Measurements from ENCODE around the gene KIF1B.

Gene KIF1B, protein sequence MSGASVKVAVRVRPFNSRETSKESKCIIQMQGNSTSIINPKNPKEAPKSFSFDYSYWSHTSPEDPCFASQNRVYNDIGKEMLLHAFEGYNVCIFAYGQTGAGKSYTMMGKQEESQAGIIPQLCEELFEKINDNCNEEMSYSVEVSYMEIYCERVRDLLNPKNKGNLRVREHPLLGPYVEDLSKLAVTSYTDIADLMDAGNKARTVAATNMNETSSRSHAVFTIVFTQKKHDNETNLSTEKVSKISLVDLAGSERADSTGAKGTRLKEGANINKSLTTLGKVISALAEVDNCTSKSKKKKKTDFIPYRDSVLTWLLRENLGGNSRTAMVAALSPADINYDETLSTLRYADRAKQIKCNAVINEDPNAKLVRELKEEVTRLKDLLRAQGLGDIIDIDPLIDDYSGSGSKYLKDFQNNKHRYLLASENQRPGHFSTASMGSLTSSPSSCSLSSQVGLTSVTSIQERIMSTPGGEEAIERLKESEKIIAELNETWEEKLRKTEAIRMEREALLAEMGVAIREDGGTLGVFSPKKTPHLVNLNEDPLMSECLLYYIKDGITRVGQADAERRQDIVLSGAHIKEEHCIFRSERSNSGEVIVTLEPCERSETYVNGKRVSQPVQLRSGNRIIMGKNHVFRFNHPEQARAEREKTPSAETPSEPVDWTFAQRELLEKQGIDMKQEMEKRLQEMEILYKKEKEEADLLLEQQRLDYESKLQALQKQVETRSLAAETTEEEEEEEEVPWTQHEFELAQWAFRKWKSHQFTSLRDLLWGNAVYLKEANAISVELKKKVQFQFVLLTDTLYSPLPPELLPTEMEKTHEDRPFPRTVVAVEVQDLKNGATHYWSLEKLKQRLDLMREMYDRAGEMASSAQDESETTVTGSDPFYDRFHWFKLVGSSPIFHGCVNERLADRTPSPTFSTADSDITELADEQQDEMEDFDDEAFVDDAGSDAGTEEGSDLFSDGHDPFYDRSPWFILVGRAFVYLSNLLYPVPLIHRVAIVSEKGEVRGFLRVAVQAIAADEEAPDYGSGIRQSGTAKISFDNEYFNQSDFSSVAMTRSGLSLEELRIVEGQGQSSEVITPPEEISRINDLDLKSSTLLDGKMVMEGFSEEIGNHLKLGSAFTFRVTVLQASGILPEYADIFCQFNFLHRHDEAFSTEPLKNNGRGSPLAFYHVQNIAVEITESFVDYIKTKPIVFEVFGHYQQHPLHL (N-terminal part only)

GRCh38 chr1:10209905-10210810, at the start of gene KIF1B:
Gene KIF1B, plus strand, starts transcription at chr1:10210570. Its CDS starts 21,759 bp downstream, at chr1:10232329.
- DNase-seq (ENCODE audit: low read depth) = peak; percentile 87

DNA sequence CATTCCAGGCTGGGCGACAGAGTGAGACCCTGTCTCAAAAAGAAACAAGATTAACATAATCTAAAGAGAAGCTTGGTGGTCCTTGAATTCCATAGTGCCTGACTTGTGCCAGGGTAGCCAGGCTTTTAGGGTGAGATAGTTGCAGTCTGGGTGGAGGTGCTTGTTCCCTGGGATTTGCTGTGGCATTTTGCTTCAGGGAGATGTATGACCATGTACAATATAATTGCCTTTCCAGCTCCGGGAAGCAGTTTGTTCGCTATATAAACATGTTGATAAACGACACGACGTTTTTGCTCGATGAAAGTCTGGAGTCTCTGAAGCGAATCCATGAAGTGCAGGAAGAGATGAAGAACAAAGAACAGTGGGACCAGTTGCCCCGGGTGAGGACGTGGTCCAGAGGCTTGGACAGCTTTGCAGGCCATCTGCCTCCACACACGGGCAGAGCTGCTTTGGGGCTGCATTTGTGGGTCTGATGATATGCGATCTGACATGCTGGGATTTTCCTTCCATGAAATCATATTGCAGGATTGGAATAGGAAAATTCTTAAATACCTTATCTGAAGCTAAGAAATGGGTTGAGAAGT, 49.4 kb upstream of the KIF1B start:
- no peak for DNase-seq (ENCODE audit: low read depth)

DNA sequence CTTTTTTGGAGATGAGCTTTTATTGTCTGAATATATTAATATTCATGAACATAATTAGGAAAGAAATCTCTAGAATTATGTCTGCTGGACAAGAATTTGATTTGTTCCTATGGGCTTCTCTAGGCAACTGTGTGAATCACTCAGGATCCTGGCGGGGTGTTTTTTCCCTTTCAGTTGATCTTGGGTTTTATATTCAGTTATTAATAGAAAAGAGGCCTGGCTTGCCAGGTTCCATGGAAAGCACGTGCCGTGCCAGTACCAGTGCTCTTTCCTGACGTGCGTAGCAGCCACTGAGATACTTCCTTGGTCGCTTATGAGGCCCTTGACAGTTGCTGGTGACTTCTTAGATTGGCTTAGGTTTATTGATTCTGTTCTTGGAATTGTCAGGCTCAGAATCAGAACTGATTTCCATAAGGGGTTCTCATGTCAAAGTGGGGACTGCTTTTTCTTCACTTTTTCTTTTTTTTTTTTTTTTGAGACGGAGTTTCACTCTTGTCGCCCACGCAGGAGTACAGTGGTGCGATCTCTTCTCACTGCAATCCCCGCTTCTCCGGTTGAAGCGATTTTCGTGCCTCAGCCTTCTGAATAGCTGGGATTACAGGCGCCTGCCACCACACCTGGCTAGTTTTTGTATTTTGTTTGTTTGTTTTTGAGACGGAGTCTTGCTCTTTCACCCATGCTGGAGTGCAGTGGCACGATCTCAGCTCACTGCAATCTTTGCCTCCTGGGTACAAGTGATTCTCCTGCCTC, 48.7 kb upstream of the KIF1B start:
- no peak for DNase-seq (ENCODE audit: low read depth)

DNA sequence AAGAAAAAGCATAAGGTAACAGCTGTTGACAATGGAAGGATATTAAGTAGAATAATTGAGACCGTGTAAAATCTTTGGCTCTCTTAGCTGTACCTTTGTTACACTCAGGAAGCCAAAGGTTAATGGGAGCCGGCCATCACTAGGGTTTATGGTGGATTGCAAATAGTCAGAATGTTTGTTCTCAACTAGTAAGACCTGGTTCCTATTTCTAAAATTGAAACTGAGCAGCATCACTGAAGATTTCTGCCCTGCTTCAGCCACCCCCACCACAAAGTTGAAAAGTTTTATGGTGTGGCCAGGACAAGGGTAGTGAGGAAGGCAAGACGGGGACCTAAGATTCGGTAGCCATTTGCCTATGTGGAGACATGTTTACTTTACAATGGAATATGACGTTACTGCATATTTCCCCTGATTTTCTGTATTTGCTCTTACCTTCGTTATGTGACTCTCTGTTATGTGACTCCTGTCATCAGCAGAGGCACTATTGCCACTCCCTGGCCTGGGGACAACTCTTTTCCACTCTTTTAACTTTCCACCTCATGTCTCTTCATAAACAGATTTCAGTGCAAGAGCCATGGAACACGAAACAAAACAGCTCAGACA, 41.4 kb upstream of the KIF1B start:
- DNase-seq (ENCODE audit: low read depth) = no peak

DNA sequence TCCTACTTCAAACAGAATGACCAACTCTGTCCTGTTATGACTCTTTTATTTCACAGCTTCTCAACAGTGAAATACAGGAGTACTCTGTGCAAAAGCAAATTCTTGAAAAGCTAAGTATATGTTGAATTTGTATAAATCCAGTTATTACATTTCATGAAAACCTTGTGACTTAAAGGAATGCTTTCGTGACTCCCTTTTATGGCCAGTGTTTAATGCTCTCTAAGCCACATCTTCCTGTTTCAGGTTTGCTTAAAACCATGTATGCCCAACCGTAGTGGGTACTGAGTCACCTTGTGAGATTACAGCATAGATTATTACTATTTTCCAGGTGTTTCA, 40.2 kb upstream of the KIF1B start:
- DNase-seq (ENCODE audit: low read depth) = no peak

DNA sequence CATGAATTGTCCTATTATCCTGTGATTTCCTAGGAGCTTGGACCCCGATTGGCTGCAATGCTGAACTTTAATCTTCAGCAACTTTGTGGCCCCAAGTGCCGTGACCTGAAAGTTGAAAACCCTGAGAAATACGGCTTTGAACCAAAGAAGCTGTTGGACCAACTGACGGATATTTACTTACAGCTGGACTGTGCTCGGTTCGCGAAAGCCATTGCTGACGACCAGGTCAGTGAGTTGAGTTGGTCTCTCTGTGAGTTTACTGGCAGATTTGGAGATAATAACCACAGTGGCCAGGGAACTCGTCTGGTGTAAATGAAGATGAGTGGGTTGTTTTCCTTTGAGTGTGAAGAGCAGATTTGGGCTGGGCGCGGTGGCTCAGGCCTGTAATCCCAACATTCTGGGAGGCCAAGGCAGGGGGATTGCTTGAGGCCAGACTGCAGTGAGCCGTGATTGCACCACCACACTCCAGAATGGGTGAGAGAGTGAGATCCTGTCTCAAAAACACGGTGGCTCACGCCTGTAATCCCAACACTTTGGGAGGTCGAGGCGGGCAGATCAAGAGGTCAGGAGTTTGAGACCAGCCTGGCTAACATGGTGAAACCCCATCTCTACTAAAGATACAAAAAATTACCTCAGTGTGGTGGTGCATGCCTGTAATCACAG, 39.1 kb upstream of the KIF1B start:
- no peak for DNase-seq (ENCODE audit: low read depth)

GRCh38 chr1:10171995-10172669, 38.2 kb upstream of the KIF1B start:
- DNase-seq (ENCODE audit: low read depth) = no peak

DNA sequence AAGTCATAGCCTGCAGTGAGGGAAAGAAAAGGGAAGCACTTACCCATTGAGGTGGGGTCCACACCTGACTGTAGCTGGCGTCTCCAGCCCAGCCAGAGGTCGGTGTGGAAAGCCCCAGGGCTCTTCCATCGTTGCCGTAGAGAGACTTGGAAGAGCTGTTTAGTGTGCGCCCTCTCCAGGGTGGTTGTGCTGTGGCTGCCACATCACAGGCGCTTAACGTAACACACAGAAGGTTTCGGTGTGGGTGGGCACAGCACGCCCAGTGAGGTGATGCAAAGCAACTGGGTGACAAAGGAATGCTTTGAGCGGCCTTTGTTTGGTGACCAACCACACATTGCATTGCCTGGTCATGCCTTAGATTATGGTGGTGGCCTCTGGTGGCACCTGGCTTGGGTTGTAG, 36.8 kb upstream of the KIF1B start:
- no peak for DNase-seq (ENCODE audit: low read depth)

GRCh38 chr1:10177876-10178275, 32.5 kb upstream of the KIF1B start:
- no peak for DNase-seq (ENCODE audit: low read depth)

GRCh38 chr1:10178597-10179405, 31.6 kb upstream of the KIF1B start:
- no peak for DNase-seq (ENCODE audit: low read depth)

GRCh38 chr1:10179406-10180091, 30.8 kb upstream of the KIF1B start:
- no peak for DNase-seq (ENCODE audit: low read depth)

DNA sequence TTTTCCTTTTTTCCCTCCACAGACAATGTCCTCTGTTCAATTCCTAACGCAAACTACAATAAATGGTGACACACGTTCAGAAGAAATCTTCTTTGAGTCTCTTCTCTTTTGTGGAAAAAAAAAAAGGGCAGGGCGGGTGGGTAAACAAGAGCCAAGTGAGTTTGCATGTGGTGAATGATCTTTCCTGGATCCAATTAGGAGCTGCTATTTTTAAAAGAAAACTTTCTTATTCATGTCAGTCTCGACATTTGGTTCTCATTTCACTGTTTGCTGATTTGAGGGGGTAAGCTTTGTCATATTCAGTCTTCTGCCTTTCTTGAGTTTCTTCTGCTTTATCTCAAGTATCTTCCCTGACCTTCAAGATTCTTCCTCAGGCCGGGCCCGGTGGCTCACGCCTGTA, 29.2 kb upstream of the KIF1B start:
- DNase-seq (ENCODE audit: low read depth) = no peak

GRCh38 chr1:10185759-10186158, 24.6 kb upstream of the KIF1B start:
- no peak for DNase-seq (ENCODE audit: low read depth)

DNA sequence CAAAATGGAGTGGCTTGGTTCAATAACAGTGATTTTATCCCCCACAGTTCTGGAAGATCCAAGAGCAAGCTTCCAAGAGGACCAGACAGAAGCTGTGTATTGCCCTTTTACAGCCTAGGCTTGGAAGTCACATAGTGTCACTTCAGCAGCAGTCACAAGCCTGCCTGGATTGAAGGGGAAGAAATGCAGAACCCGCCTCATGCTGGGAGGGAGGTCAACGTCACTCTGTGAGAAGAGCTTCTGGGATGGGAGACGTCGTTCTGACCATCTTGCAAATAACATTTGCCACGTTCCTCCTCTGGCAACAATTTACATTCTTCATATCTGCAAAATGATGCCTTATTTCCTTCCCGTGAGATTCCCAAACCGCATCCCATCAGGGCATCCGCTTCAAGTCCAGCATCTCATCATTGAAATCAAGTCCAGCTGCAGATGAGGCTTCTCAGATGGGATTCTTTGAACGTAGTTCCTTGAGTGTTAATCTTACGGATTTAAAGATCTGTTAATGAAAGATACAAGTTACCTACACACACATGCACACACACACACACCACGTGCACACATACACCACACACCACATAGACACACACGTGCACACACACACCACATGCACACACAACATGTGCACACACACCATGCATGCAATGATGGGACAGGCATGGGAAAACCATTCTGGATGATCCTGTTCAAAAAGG, 23.9 kb upstream of the KIF1B start:
- no peak for DNase-seq (ENCODE audit: low read depth)

- no peak for DNase-seq (ENCODE audit: low read depth)
Measured at GRCh38 chr1:10187026-10187334, 23.4 kb upstream of the KIF1B start.

- DNase-seq (ENCODE audit: low read depth) = no peak
Measured at GRCh38 chr1:10188133-10188650, 22.2 kb upstream of the KIF1B start.

- no peak for DNase-seq (ENCODE audit: low read depth)
Measured at GRCh38 chr1:10189659-10190058, 20.7 kb upstream of the KIF1B start.
